Femur (tissue), 1 donor: Measurements from ENCODE around the gene SLC6A13.
A peak's percentile ranks its signal among the peaks of the same experiment; 100 is the strongest.

Experiments used
- DNase-seq: peaks from one replicate; pipeline ENCODE4 v3.0.0-alpha.2; 2017

Gene SLC6A13

DNA sequence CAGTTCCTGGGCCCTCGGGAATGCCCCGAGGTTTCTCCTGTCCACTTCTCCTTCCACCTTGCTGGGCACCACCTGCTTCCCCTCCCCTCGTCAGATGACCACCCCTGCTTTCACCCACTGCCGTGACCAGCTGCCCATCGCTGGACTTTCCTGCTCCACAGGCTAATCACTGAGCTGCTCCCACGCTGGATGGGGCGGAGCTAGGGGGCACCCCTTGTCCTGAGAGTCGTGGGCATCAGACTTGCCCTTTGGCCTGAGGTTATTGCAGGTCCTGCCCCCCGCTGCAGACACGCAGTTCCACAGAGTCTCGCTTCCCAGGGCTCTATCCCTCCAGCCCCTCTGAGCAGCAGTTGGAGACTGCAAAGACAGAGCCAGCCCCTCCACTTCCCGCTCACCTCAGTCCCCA, 49.1 kb downstream of the SLC6A13 start:
- DNase-seq = no peak

DNA sequence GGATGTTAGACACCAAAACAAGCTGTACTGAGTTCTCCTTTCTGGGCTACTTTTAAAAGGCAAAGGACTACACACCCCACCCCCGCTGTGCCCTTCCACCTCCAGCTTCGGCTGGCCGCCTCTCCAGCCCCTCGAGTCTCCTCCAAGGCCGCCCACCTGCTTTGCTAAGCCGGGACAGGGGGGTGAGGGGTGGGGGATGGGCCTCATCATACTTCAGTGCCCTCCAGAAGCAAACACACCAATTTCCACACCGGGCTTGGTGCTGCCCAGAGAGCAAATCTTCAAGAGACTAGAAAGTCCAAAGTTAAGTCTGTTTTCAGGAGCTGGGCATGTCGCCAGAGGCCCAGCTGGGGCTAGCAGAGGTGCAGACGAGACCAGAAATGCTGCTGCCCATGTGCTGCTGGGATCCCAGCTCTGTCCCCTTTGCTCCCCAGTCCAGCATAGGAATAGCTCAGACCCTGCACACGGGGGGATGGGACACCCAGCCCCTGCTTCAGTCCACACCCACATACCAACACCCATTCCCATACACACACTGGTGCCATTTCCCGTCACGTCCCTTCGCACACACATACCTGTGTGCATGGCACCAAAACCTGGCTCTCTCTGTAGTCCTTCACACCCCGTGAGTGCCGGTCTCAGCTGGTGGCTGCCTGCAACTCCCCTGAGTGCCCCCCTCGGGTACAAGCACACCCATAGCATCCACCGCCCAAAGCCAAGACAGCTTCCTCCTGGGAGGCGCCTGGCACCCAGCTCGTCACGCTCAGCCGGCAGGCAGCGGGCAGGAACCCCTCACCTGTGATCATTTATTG, 49.7 kb downstream of the SLC6A13 start:
- no peak for DNase-seq

GRCh38 chr12:212415-212714, 50.3 kb downstream of the SLC6A13 start:
- DNase-seq = no peak

- no peak for DNase-seq
Measured at GRCh38 chr12:211639-212414, 50.8 kb downstream of the SLC6A13 start.

DNA sequence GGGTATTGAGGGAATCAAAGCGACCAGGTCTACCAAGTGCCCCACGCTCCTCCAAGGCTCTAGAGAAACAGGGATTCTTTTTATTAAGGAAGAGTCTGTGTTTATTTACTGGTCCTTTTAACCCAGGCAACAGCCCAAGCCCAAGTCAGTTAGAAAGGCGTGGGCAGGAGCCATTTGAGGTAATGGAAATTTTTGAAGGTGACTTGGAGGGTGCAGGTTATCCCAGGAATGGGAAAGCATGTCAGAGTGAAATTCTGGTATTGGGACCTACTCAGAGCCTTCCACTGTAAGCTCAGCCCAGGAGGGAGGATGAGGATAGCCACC, 51.5 kb downstream of the SLC6A13 start:
- DNase-seq = no peak

DNA sequence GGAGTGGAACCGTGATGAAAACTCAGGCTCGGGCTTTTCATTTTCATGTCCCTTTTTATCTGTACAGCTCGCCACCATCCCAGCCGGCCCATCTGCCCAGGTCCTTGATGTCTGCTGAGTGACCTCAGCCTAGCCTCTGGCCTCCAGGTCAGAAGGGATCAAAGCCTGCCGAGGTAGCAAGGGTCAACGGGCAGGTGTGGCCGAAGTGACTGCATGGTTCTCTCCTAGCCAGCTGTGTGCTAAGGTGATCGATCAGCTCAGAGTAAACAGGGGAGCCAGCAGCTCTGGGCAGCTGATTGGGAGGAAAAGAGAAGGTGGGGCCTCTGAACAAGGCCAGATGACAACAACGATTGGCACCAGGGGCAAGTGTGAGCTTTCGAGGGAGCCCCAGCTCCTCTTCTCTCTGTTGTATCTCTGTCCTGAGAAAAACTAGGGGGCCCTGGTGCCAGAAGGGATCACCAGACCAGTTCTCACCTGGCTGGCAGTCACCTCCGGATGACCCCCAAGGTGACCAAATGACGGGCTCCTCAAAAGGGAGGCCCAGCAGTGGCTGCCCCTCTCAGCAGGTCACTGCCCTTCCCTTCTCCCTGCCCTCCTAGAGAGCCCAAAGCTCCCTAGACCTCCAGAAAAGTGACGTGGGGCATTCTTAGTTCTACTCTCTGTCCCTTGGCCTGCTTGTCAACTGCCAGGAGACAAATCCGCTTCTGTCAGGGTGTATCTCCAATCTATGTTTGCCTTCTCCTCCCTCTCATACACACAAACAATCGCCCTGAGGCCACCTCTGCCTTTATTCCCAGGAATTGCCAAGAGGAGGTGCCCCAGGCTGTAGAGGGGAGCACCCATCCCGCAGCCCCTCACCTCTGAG, 52.1 kb downstream of the SLC6A13 start:
- no peak for DNase-seq

DNA sequence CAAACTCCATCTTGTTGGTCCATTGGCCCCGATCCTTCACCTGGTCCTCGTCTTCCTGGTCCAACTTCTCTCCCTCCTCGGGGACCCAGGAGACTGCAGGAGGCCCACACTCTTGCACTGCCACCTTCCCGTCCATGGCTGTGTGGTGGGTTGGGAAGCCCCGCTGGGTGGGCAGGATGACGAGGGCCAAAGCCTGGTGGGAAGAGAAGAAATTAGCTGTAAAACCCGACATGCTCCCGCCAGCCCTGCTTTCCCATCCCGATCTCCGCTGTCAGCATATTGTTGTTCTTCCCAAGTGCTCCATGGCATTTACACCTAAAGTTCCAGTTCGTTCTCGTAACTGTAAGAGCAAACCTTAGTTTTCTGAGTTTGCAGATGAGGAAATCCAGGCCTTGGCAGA, 52.8 kb downstream of the SLC6A13 start:
- no peak for DNase-seq

DNA sequence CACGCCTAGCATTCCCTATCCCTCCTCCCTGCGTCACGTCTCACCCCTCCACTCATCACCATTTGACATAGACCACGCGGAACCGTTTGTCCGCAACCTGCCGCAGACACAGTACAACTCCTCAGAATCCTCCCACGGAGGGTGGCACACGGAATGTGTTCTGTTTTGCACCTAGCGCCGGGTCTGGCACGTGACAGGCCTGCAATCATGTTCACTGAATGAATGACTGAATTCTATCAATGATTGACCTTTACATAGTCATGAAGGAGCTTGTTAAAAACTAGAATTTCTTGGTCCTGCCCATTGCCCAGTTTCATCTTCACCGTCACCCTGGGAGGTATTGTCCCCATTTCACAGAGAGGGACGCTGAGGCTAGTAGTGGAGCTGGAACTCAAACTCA, 53.4 kb downstream of the SLC6A13 start:
- no peak for DNase-seq

GRCh38 chr12:208813-209212, 53.8 kb downstream of the SLC6A13 start:
- no peak for DNase-seq

DNA sequence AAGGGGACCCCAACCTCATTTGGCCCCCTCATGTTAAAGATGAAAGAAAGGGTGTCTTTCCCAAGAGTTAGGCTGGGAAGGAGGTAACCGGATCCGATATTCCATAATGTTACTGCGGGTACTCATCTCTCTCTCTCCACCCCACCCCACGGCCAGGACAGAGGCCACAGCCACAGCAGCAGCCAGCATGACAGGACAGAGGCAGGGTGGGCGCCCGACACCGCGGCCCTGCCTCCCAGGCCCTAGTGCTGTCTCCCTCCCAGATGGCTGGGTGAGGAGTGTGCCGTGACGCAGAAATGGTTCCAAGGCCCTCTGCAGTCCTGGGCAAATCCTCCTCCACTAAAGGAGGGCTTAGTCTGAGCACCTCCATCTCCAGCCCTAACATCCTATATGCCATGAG, 54.8 kb downstream of the SLC6A13 start:
- DNase-seq = no peak

DNA sequence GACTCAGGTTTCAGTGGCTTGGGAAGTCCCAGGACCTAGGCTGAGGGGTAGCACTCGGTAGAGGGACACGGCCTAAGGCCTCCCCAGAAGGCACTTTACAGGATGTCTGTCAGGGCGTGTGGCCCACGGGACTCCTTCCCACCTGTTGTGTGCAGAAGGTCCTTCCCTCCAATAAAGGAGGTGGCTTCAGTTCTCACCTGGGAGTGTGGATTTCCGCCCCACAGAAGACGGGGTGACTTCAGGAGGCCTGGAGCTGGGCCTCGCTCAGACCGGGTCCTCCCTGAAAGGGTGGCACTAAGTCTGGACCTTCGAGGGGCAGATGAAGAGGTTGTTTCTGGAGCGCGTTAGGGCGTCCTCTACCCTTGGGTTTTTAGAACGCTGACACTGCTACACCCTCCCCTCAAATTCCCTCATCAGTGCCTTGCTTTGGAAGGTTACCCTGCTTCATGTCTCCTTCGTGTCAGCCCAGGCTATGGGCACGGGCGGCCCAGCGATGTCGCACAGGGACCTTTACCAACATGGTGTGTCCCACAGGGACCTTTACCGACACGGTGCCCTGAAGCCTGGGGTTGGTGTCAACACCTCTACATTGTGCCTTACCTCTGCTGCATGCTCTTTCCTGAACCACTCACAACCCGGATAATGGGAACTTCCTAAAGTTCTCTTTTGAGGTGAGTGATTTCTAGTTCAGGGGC, 55.7 kb downstream of the SLC6A13 start:
- no peak for DNase-seq

DNA sequence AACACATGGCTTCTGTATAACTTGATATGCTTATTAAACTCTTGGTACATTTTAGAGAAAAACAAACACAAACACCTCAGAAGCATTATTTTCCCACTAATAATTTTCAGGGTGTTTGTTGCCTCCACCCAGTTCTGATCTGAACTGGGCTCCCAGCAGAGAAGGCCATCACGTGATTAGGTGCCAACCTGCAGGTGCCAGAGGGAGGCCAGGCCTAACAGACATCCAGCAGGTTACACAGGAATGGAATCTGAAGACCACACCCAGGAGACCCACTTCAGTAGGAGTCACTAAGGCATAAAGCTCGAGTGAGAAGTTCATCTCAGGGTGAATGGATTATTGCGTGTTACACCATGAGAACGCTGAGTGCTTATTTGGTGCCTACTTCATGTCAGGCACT, 57.6 kb downstream of the SLC6A13 start:
- DNase-seq = no peak

DNA sequence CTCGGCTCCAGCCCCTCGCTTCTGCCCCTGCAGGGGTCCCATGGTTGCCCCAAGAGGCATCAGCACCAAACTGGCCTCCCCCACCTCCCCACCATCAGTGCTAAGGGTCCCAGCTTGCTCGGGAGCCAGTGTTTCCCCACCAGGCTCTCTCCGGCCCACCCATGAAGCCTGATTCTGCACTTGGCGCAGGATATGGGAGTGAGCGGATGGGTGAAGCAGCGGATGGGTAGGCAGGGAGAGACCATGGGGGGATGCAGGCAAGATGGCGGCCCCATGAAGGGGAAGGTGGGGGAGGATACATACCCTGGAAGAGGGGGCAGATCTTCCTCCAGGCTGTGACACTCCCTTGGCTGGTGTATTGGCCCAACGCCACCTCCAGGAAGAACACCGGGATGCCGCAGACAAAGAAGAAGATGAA, 58.4 kb downstream of the SLC6A13 start:
- no peak for DNase-seq

DNA sequence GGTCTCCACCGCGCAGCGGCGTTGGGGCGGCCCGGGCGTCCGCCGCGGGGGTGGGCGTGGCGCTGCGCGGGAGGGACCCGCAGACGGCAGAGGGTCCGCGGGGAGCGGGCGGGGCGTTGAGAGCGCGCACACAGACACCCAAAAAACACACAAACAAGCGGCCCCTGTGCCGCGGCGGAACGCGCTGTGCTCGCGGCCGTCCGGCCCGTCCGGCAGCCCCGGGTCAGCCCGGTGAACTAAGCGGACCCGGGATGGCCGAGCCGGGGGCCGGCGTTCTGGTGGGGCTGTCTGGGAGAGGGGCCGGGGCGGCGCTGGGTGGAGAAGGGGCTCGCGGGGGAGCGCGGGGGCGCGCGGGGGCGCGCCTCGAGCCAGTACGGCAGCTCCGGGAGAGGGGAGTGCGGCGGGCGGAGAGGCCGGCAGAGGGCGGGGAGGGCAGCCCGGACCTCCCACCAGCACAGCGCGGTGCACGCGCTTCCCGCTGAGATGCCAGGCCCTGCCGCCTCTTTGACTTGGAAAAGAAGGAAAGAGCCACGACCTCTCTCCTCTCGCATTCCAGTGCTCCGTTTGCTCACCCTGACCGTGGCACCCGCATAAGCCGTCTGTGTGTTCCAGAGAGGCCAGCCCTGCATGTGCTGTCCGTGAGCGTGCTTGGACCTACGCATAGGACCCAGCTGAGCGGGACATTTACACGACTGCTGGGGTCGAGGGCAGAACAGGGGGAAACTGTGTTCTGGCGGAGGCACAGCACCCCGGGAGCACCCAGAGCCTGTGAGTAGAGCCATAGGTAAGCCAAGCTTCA, 59.0 kb downstream of the SLC6A13 start:
- DNase-seq = peak; percentile 51

- no peak for DNase-seq
Measured at GRCh38 chr12:203074-203461, 59.6 kb downstream of the SLC6A13 start.

DNA sequence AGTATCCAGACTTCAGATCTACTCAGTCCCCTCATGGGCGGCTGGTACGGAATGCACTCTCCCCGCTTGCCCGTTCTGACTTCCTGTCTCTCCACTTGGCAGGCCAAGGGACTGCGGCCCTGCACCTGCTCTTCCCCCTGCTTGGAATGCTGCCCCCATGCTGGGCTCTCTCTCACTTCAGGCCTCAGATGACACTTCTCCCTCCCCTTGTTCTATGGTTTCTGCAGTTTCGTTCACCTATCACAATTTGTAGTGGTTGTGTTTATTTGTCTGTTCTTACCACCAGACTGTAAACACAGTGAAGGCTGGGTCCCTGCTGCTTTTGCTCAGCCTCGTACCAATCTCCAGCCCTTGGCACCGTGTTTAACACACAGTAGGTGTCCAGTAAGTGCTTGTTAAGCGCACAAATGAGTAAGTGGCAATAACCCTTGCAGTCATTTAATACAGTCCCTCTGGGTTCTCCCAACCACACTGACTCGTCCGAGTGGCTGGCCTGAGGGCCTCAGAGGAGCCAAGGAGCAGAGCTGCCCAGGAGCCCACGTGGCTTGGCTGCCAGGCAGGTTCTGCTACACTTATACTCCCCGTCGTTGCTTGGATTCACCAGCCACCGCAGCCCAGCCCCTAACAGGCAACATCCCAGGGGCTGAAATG, 60.4 kb downstream of the SLC6A13 start:
- DNase-seq = no peak

- DNase-seq = no peak
Measured at GRCh38 chr12:201361-201760, 61.3 kb downstream of the SLC6A13 start.

DNA sequence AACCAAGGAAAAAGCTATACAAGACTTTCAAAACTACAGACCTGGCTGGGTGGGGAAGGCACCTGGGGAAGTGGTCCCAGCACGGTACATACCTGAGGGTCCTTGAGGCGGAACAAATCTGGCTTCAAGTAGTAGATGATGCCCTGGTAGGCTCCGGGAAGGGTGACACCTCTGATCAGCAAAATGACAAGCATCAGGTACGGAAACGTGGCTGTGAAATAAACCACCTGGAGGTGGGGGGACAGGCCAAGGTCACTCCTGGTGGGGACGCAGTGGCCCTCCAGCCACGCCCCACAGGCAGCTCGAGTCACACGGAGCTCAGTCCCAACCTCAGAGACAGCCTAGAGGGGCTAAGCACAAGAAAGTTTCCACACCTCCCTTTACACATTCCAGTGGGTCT, 63.9 kb downstream of the SLC6A13 start:
- no peak for DNase-seq

DNA sequence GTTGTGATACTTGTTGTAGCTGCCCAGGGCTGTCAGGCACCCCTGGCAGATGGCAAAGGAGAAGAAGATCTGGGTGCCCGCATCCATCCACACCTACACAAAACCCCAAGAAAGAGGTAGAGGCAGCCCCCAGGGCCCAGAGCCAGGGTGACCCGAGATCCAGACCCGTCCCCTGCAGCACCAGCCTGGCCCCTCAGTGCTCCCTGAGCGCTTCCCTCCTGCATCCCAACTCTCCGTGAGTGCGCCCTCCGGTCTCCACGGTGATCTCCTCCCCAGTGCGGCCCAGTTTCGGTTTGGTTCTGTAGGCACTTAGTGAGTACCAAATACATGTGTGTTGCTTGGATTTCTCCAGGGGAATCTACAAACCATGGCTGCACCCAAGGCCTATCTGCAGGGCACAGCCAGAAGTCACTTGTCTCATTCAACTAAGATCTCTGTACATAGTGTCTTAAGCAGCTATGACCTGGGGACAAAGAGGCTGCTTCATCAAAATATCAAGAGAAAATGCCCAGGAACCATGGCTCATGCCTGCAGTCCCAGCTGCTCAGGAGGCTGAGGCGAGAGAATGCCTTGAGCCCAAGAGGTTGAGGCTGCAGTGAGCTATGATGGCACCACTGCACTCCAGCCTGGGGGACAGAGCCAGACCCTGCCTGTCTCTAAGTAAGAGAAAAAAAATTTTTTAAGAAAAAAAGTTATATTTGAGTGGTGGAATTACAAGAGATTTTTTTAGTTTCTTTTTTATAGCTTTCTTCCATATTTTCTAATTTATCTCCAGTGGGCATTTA, 64.5 kb downstream of the SLC6A13 start:
- no peak for DNase-seq

- DNase-seq = no peak
Measured at GRCh38 chr12:197347-197746, 65.3 kb downstream of the SLC6A13 start.

GRCh38 chr12:196436-196835, 66.2 kb downstream of the SLC6A13 start:
- no peak for DNase-seq
